ENCODE data around the gene DCTN1.

DCTN1 gene

GRCh38 chr2:74328074-74328473, 52.0 kb downstream of the DCTN1 start:
- no peak for TF ChIP-seq CTCF (IDR thresholded peaks at IDR 0.05; ENCODE audit: poor library complexity, severe bottlenecking)
- no peak overlapping the region for H3K27ac ChIP-seq (ENCODE audit: poor library complexity, severe bottlenecking)
- no peak for DNase-seq (ENCODE audit: low spot score)
- H3K27me3 ChIP-seq (ENCODE audit: insufficient read depth, poor library complexity, severe bottlenecking) = no peaks in the 10 kb centered on the region
- no peaks in the 10 kb centered on the region for H3K4me1 ChIP-seq (ENCODE audit: insufficient read depth, poor library complexity, severe bottlenecking)
- no peak overlapping the region for H3K4me3 ChIP-seq (ENCODE audit: severe bottlenecking)
- no peaks in the 10 kb centered on the region for H3K36me3 ChIP-seq (ENCODE audit: low read depth)
- no peak for ATAC-seq (ENCODE audit: low read depth)
- H3K9me3 ChIP-seq (ENCODE audit: severe bottlenecking) = no peaks in the 10 kb centered on the region

- Histone ChIP-seq H3K27me3 (ENCODE audit: insufficient read depth, poor library complexity, severe bottlenecking) (no peaks in the 10 kb centered on the region), H3K4me3 (ENCODE audit: severe bottlenecking) (no peak overlapping the region), H3K27ac (ENCODE audit: poor library complexity, severe bottlenecking) (no peak overlapping the region), H3K9me3 (ENCODE audit: severe bottlenecking) (no peaks in the 10 kb centered on the region), H3K4me1 (ENCODE audit: insufficient read depth, poor library complexity, severe bottlenecking) (no peaks in the 10 kb centered on the region), H3K36me3 (ENCODE audit: low read depth) (no peaks in the 10 kb centered on the region)
- DNase-seq (ENCODE audit: low spot score) (no peak), ATAC-seq (ENCODE audit: low read depth) (no peak)
- TF ChIP-seq CTCF (IDR thresholded peaks at IDR 0.05; ENCODE audit: poor library complexity, severe bottlenecking) = no peak
Measured at GRCh38 chr2:74327627-74328026, 52.5 kb downstream of the DCTN1 start.

GRCh38 chr2:74327199-74327598, 52.9 kb downstream of the DCTN1 start:
- Histone ChIP-seq H3K27me3 (ENCODE audit: insufficient read depth, poor library complexity, severe bottlenecking) (no peaks in the 10 kb centered on the region), H3K9me3 (ENCODE audit: severe bottlenecking) (no peaks in the 10 kb centered on the region), H3K36me3 (ENCODE audit: low read depth) (no peaks in the 10 kb centered on the region), H3K4me1 (ENCODE audit: insufficient read depth, poor library complexity, severe bottlenecking) (no peaks in the 10 kb centered on the region), H3K4me3 (ENCODE audit: severe bottlenecking) (no peak overlapping the region), H3K27ac (ENCODE audit: poor library complexity, severe bottlenecking) (no peak overlapping the region)
- no peak for DNase-seq (ENCODE audit: low spot score)
- no peak for ATAC-seq (ENCODE audit: low read depth)
- TF ChIP-seq CTCF (IDR thresholded peaks at IDR 0.05; ENCODE audit: poor library complexity, severe bottlenecking) = no peak

- Histone ChIP-seq H3K27me3 (ENCODE audit: insufficient read depth, poor library complexity, severe bottlenecking) (no peaks in the 10 kb centered on the region), H3K36me3 (ENCODE audit: low read depth) (no peaks in the 10 kb centered on the region), H3K4me1 (ENCODE audit: insufficient read depth, poor library complexity, severe bottlenecking) (no peaks in the 10 kb centered on the region), H3K27ac (ENCODE audit: poor library complexity, severe bottlenecking) (no peak overlapping the region), H3K4me3 (ENCODE audit: severe bottlenecking) (no peak overlapping the region), H3K9me3 (ENCODE audit: severe bottlenecking) (no peaks in the 10 kb centered on the region)
- no peak for TF ChIP-seq CTCF (IDR thresholded peaks at IDR 0.05; ENCODE audit: poor library complexity, severe bottlenecking)
- DNase-seq (ENCODE audit: low spot score) (no peak), ATAC-seq (ENCODE audit: low read depth) (no peak)
Measured at GRCh38 chr2:74325815-74326214, 54.3 kb downstream of the DCTN1 start.

GRCh38 chr2:74321737-74322136, 58.4 kb downstream of the DCTN1 start:
- H3K4me1 ChIP-seq (ENCODE audit: insufficient read depth, poor library complexity, severe bottlenecking) = no peaks in the 10 kb centered on the region
- no peak for TF ChIP-seq CTCF (IDR thresholded peaks at IDR 0.05; ENCODE audit: poor library complexity, severe bottlenecking)
- no peaks in the 10 kb centered on the region for H3K27me3 ChIP-seq (ENCODE audit: insufficient read depth, poor library complexity, severe bottlenecking)
- no peak overlapping the region for H3K27ac ChIP-seq (ENCODE audit: poor library complexity, severe bottlenecking)
- ATAC-seq (ENCODE audit: low read depth) (no peak), DNase-seq (ENCODE audit: low spot score) (no peak)
- no peaks in the 10 kb centered on the region for H3K36me3 ChIP-seq (ENCODE audit: low read depth)
- H3K4me3 ChIP-seq (ENCODE audit: severe bottlenecking) = no peak overlapping the region
- H3K9me3 ChIP-seq (ENCODE audit: severe bottlenecking) = no peaks in the 10 kb centered on the region

Data from RWPE2 (cell line).